Hippocampal formation (tissue), 2 donors: ENCODE measurements around the gene UBAP1L.
"Not testable (repeated sequence)": the region's sequence is repeated elsewhere in the genome, so short reads cannot be mapped to it uniquely, and the experiment has no call there.

Experiments used
- DNase-seq, 2 donors: peaks; one replicate each; lab custom pipeline; 2025; lab: John Stamatoyannopoulos, UW

Gene UBAP1L

GRCh38 chr15:65044218-65044617 is 70.8 kb downstream of the UBAP1L start:
- DNase-seq = not testable (repeated sequence)

GRCh38 chr15:65042776-65043327 is 72.1 kb downstream of the UBAP1L start:
- DNase-seq = no peak
